ENCODE measurements around the gene FCHSD2. TPM values are rescaled to one million over a fixed set of nuclear protein-coding genes. Genes with fewer than 3 reads are reported as not detected.

FCHSD2 gene
- total RNA-seq, 1 experiment from 2014 or later: 7.1 TPM

DNA sequence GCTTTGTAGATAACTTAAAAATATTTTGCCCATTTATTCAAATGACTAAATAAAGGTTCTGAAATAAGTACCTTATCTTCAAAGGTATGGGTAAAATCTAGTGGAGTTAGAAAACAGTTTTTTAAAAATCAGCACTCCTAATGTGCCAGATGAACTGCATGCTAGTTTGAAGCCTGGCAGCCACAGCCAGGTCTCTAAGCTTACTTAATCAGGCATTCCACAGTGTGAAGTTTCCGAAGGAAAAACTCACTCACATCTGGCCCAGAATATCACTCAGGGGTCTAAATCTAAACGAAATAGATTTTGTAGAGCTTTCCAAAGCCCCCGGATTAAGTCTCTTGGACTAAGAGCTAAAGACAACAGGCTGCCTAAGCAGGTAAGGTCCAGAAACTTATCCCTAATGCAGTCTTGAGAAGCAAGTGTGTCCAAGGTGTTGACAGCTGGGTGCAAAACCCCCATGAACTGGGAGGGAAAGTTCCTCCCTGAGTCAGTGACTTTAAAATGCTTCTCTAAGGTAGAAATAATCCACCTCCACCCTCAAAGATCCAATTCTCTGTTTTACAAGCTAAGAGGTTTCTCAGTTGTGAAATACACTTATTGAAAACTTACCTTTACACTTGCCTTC, 157.6 kb downstream of the FCHSD2 start:
- ChIA-PET POLR2A (ENCODE audit: unreplicated experiment) (no interaction called here), CTCF (no interaction called here)
- Histone ChIP-seq H3K9me2 (replicated peaks; ENCODE audit: low read length) (no peaks in the 10 kb centered on the region), H3K79me2 (ENCODE audit: low read length) (no peaks in the 10 kb centered on the region), H3K9ac (ENCODE audit: low read length) (no peak overlapping the region), H4K20me1 (ENCODE audit: low read length) (no peaks in the 10 kb centered on the region), H3K36me3 (ENCODE audit: low read depth, low read length) (no peaks in the 10 kb centered on the region; the same call in 1 of the 2 replicates), H3K27ac (ENCODE audit: low read length) (peak overlapping the region; percentile 47), H3K4me3 (ENCODE audit: low read length) (no peak overlapping the region), H3F3A (ENCODE audit: low read length, unreplicated experiment) (no peaks in the 10 kb centered on the region), H2AFZ (ENCODE audit: low read length) (no peak overlapping the region), H3K27me3 (ENCODE audit: low read length) (no peaks in the 10 kb centered on the region), H3K4me1 (ENCODE audit: insufficient read depth, low read length) (peaks cover 13% of the 10 kb centered on the region), H3K4me2 (ENCODE audit: low read length) (peak overlapping the region; percentile 38), H3K9me3 (ENCODE audit: low read length) (no peaks in the 10 kb centered on the region)
- no TSS peak for BruUV-seq (replicated peaks)
- intact Hi-C loops (cut with micrococcal nuclease): no loop called here
- ATAC-seq (peak; percentile 54), DNase-seq (peak; percentile 31)
- TF ChIP-seq, protein P1, sequence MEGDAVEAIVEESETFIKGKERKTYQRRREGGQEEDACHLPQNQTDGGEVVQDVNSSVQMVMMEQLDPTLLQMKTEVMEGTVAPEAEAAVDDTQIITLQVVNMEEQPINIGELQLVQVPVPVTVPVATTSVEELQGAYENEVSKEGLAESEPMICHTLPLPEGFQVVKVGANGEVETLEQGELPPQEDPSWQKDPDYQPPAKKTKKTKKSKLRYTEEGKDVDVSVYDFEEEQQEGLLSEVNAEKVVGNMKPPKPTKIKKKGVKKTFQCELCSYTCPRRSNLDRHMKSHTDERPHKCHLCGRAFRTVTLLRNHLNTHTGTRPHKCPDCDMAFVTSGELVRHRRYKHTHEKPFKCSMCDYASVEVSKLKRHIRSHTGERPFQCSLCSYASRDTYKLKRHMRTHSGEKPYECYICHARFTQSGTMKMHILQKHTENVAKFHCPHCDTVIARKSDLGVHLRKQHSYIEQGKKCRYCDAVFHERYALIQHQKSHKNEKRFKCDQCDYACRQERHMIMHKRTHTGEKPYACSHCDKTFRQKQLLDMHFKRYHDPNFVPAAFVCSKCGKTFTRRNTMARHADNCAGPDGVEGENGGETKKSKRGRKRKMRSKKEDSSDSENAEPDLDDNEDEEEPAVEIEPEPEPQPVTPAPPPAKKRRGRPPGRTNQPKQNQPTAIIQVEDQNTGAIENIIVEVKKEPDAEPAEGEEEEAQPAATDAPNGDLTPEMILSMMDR (conservative IDR thresholded peaks at IDR 0.05; ENCODE audit: low read depth, low read length): no peak
- no peak for TF ChIP-seq EZH2phosphoT487 (IDR thresholded peaks at IDR 0.05; ENCODE audit: borderline replicate concordance, low read length)
- no peak for TF ChIP-seq EZH2 (IDR thresholded peaks at IDR 0.05; ENCODE audit: low read length, unreplicated experiment)

DNA sequence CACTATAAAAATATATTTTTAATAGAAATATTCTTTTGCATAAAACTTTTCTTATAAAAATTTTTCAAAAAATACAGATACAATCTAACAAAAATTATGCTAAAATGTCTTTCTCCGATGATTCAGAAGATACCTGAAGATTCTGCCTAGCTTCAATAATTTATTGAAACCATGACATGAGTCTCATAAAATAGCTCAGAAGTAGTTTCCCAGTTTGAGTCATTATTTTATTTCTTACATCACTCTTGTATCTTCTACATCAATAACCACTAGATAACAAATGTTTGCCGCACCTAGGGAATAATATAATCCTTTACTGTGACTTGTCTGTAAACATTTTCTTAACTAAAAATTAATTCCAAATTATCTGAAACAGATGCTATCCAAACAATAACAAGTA, 158.6 kb downstream of the FCHSD2 start:
- DNase-seq (peak; percentile 22), ATAC-seq (no peak)
- H4K20me1 ChIP-seq (ENCODE audit: low read length): no peaks in the 10 kb centered on the region
- H3K4me1 ChIP-seq (ENCODE audit: insufficient read depth, low read length): peaks cover 13% of the 10 kb centered on the region
- H3K4me3 ChIP-seq (ENCODE audit: low read length): no peak overlapping the region
- no peaks in the 10 kb centered on the region for H3K27me3 ChIP-seq (ENCODE audit: low read length)
- no peaks in the 10 kb centered on the region for H3F3A ChIP-seq (ENCODE audit: low read length, unreplicated experiment)
- H3K36me3 ChIP-seq (ENCODE audit: low read depth, low read length): no peaks in the 10 kb centered on the region; the same call in 1 of the 2 replicates
- H3K79me2 ChIP-seq (ENCODE audit: low read length): no peaks in the 10 kb centered on the region
- ChIA-PET CTCF (no interaction called here), POLR2A (ENCODE audit: unreplicated experiment) (no interaction called here)
- no peak overlapping the region for H3K9ac ChIP-seq (ENCODE audit: low read length)
- no TSS peak for BruUV-seq (replicated peaks)
- intact Hi-C loops (cut with micrococcal nuclease): no loop called here
- H2AFZ ChIP-seq (ENCODE audit: low read length): no peak overlapping the region
- H3K9me2 ChIP-seq (replicated peaks; ENCODE audit: low read length): no peaks in the 10 kb centered on the region
- no peak overlapping the region; the same call in 1 of the 2 replicates for H3K4me2 ChIP-seq (ENCODE audit: low read length)
- peak overlapping the region; percentile 36 for H3K27ac ChIP-seq (ENCODE audit: low read length)
- TF ChIP-seq, protein P1 (conservative IDR thresholded peaks at IDR 0.05; ENCODE audit: low read depth, low read length): no peak
- TF ChIP-seq EZH2phosphoT487 (IDR thresholded peaks at IDR 0.05; ENCODE audit: borderline replicate concordance, low read length): no peak
- H3K9me3 ChIP-seq (ENCODE audit: low read length): no peaks in the 10 kb centered on the region

DNA sequence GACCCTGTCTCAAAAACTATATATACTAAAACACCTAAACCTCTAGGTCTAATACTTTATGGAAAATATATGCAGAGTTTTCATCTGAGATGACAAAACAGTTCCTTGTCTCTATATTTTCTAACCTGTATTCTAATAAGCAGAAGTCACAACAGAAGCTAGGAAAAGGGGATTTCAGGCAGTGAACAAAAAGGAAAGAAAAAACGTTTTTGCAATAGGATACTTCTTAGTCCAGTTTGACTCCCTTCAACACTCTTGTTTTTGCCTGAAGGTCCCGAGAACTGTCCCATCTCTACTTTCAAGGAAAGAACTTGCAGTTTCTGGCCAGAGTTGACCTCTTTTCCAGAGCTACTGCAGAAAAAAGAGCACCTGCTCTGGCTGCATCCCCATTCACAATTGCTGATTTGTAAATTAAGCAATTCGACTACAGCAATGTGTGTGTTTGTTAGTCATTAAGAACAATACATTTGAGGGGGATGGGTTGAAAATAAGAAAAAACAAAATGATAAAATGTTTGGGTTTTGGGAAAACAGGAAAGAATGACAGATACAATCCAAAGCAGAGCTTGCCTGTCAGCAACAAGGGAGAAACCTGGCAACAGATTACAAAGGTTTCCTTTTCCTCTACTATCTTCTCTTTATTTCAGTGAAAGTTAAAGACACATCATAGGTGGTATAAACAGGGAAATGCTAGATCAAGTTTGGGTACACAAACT, 160.0 kb downstream of the FCHSD2 start:
- ATAC-seq: no peak
- ChIA-PET CTCF (no interaction called here), POLR2A (ENCODE audit: unreplicated experiment) (no interaction called here)
- H3K4me2 ChIP-seq (ENCODE audit: low read length): no peak overlapping the region
- no peaks in the 10 kb centered on the region for H3K27me3 ChIP-seq (ENCODE audit: low read length)
- H2AFZ ChIP-seq (ENCODE audit: low read length): no peak overlapping the region
- H4K20me1 ChIP-seq (ENCODE audit: low read length): no peaks in the 10 kb centered on the region
- no peak overlapping the region for H3K27ac ChIP-seq (ENCODE audit: low read length)
- peaks cover 13% of the 10 kb centered on the region for H3K4me1 ChIP-seq (ENCODE audit: insufficient read depth, low read length)
- H3K4me3 ChIP-seq (ENCODE audit: low read length): no peak overlapping the region
- no peaks in the 10 kb centered on the region for H3K9me3 ChIP-seq (ENCODE audit: low read length)
- no peaks in the 10 kb centered on the region for H3F3A ChIP-seq (ENCODE audit: low read length, unreplicated experiment)
- TF ChIP-seq EZH2 (IDR thresholded peaks at IDR 0.05; ENCODE audit: low read length, unreplicated experiment) (no peak), EZH2phosphoT487 (IDR thresholded peaks at IDR 0.05; ENCODE audit: borderline replicate concordance, low read length) (no peak)
- TF ChIP-seq, protein P1 (conservative IDR thresholded peaks at IDR 0.05; ENCODE audit: low read depth, low read length): no peak
- H3K9ac ChIP-seq (ENCODE audit: low read length): no peak overlapping the region
- no peak for DNase-seq
- no peaks in the 10 kb centered on the region for H3K36me3 ChIP-seq (ENCODE audit: low read depth, low read length)
- intact Hi-C loops (cut with micrococcal nuclease): no loop called here
- no peaks in the 10 kb centered on the region for H3K9me2 ChIP-seq (replicated peaks; ENCODE audit: low read length)
- no TSS peak for BruUV-seq (replicated peaks)
- H3K79me2 ChIP-seq (ENCODE audit: low read length): no peaks in the 10 kb centered on the region
